GM12874 (cell line): Measurements from ENCODE around the gene GNPDA1.

Source experiments
- TF ChIP-seq, protein P1 (sequence below): IDR thresholded peaks from 2 replicates; pipeline ENCODE4 v1.5.1; 2011; ENCODE audit warnings: low read depth, mild to moderate bottlenecking, control low read depth, low read length, moderate library complexity; ENCODE audit not compliant: insufficient read depth

GNPDA1 gene

DNA sequence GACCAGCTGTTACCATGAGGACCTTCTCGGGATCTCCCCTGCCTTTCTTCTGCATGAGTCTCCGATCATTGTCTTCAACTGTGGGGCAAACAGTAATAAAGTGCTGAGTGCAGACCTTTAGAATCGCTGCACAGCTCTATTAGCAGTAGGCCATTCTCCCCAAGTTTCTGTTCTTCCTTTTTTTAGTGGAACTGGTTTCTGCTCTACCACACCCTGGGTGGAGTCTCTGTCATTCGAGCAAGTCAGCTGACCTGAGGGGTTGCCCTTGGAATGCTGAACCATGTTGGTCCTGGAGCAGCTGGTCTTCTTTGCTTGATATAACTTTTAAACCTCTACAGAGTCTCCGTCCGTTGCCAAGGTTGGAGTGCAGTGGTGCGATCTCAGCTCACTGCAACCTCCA, 33.4 kb upstream of the GNPDA1 start:
- TF ChIP-seq, protein P1, sequence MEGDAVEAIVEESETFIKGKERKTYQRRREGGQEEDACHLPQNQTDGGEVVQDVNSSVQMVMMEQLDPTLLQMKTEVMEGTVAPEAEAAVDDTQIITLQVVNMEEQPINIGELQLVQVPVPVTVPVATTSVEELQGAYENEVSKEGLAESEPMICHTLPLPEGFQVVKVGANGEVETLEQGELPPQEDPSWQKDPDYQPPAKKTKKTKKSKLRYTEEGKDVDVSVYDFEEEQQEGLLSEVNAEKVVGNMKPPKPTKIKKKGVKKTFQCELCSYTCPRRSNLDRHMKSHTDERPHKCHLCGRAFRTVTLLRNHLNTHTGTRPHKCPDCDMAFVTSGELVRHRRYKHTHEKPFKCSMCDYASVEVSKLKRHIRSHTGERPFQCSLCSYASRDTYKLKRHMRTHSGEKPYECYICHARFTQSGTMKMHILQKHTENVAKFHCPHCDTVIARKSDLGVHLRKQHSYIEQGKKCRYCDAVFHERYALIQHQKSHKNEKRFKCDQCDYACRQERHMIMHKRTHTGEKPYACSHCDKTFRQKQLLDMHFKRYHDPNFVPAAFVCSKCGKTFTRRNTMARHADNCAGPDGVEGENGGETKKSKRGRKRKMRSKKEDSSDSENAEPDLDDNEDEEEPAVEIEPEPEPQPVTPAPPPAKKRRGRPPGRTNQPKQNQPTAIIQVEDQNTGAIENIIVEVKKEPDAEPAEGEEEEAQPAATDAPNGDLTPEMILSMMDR = no peak

DNA sequence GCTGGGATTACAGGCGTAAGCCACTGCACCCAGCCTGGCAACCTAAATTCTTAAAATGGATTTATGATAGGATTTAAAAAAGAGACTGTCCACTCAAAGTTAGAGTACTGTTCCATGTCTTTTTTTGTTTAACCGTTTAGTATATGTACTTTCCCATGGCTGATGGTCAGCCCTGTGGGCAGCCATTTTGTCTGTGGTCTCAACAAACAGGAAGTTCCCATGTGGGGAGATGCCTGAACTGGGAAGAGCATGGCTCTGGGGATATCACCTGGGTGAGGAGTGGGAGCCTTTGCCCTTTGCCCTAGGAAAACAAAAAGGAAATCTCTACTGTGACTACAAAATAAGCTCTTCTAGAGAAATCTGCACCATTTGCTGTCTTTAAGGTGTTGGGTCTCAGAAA, 27.5 kb upstream of the GNPDA1 start:
- TF ChIP-seq, protein P1 = no peak

DNA sequence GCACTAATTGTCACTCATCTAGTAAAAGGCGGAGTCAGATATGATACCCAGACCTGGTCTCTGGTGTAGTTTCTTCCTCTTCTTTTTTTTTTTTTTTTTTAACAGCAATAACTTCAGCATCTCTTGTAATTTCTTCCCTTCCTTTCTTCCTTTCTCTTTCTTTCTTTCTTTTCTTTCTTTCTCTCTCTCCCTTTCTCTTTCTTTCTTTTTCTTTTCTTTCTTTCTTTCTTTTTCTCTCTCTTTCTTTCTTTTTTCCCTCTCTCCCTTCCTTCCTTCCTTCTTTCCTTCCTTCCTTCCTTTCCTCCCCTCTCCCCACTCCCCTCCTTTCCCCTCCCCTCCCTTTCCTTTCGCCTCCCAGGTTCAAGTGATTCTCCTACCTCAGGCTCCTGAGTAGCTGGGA, 25.9 kb upstream of the GNPDA1 start:
- TF ChIP-seq, protein P1 = no peak

DNA sequence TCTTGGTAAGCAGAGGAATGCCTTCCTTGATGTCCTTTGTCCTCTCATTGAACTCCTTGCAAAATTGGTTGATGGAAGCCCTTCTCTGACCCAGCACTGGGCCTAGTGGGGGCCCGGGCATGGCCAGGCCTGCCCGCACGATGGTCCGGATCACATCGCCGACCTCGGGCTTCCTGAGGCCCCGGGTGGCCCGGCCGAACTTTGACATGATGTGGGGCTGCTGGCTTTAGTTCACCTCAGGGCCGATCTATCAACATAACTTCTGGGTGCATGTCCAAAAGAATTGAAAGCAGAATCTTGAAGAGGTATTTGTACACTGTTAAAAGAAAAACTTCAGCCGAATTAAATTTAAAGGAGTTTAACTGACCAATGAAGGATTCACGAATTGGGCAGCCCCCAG, 24.1 kb upstream of the GNPDA1 start:
- TF ChIP-seq, protein P1 = no peak

DNA sequence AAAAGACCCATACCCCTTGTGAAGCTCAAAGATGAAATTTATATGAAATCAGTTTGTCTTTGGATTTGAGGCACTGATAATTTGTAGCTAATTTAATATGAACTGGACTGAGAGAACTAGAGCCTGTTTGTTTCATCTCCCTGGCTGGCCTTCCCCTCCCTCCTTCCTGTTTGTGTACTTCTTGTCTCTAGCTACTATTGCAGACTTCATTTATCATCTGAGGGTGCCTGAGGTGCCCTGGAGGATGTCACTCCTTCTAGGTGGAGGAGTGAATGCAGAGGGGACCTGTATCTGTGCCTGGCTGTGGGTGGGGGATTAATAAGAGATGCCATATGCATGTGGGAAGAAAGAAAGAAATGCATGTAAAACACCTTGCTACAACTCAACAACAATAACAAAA, 22.2 kb upstream of the GNPDA1 start:
- TF ChIP-seq, protein P1 = no peak

DNA sequence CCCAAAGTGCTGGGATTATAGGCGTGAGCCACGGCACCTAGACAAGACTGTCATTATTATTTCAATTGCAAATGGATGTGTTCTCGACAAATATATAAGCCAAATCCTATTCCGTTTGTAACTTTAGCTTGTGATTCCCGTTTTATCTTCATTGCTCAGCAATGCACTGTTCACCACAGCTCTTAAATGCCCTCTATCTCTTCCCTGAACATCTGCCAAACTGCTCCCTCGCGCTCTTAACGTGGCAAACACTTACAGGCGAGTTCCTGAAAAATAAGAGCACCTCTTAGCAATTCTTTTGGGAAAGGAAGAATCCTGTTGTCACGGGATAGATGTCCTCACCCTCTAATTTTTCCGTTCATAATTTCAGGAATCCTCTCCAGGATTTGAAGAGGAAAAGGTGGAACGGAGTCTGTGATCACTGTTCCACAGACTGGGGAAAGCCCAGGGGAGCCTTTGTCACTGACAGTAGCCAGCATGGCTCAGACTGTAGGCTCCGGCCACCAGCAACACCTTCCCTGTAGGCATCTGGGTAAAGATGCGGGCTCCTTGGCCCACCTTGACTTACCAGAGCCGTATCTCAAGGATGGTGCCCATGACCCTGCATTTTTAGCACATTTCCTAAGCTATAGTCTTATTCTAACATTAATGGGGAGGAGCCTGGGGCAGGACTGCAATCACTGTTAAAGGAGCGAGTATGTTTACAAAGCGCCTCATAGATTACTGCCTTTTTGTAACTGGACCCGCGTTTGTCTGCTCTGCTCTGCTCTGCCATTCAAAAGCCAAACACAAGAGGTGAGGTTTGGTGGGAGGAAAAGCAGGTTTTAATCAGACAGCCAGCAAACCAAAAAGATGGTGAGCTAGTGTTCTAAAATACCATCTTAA, 20.2 kb upstream of the GNPDA1 start:
- TF ChIP-seq, protein P1 = no peak

DNA sequence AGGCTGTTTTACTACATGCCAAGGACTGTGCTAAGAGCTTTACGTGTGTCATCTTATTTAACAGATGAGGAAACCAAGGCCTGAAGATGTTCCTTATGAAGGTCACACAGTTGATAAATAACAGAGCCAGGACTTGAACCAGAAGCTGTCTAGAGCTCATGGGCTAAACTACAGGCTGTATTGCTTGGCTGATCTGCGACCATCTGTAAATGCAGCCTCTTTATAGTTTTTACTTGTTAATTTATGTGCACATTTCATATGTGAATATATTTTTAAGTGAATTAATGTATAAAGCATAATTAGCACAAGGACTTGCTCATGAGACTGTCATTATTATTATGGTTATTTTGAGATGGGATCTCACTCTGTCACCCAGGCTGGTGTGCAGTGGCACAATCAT, 19.3 kb upstream of the GNPDA1 start:
- TF ChIP-seq, protein P1 = no peak
